Measurements from ENCODE around the gene PCDHA1.

DNA sequence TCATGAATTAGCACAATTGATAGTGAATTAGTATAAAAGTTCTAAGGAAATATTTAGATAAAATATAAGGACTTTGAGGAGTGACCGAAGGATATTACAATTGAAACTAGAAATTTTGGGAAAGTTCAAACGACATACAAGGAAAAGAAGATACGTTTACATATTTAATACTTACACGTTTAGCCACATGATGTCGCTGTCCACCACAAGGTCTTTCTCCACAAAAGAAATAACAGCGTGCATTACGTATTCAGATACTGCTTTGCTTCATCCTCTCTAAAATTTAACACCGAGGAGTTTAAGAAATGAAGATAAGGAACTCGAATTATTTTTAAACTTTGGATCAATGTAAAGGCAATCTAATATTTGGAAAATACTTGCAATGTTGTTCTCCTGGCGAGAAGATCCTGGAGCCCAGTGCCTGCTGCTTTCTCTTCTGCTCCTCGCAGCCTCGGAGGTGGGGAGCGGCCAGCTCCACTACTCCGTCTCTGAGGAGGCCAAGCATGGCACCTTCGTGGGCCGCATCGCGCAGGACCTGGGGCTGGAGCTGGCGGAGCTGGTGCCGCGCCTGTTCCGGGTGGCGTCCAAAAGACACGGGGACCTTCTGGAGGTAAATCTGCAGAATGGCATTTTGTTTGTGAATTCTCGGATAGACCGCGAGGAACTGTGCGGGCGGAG is 15.0 kb downstream of the PCDHA1 start, which contains the start of gene PCDHA3:
- TF ChIP-seq EZH2phosphoT487 (IDR thresholded peaks at IDR 0.05; ENCODE audit: borderline replicate concordance, low read length) (no peak), CTCF (IDR thresholded peaks at IDR 0.05; ENCODE audit: low read depth, low read length, poor library complexity, severe bottlenecking) (no peak)

Data from DOHH2 (cell line).